DOHH2 (cell line): ENCODE measurements around the gene PPP1R3E.
"Not testable (repeated sequence)": the region's sequence is repeated elsewhere in the genome, so short reads cannot be mapped to it uniquely, and the experiment has no call there.

Experiments
- H3F3A ChIP-seq: fragments of 200-600 bp; sonication (generic), shearing (Covaris generic); 2 replicates; pipeline ENCODE4 v1.6.0; 2016; ENCODE audit warnings: antibody characterized with exemption, mild to moderate bottlenecking; ENCODE audit not compliant: control insufficient read depth, insufficient read depth
- H3K27ac ChIP-seq: fragments of 200-600 bp; sonication (generic); 2 replicates; pipeline ENCODE4 v1.5.1; 2014; ENCODE audit warnings: low read depth, mild to moderate bottlenecking, low read length, moderate library complexity
- H3K27me3 ChIP-seq: fragments of 200-600 bp; sonication (generic); 2 replicates; pipeline ENCODE4 v1.6.1; 2014; ENCODE audit warnings: mild to moderate bottlenecking, low read length, mixed read lengths; ENCODE audit not compliant: control insufficient read depth
- H3K36me3 ChIP-seq: fragments of 200-600 bp; sonication (generic); 2 replicates; pipeline ENCODE4 v1.6.1; 2014; ENCODE audit warnings: mild to moderate bottlenecking, low read length, moderate library complexity, mixed read lengths; ENCODE audit not compliant: control insufficient read depth
- H3K4me1 ChIP-seq: fragments of 200-600 bp; sonication (generic); 2 replicates; pipeline ENCODE4 v1.6.1; 2014; ENCODE audit warnings: mild to moderate bottlenecking, low read length, mixed read lengths; ENCODE audit not compliant: control insufficient read depth
- H3K4me2 ChIP-seq: fragments of 200-600 bp; sonication (generic); 2 replicates; pipeline ENCODE4 v1.6.0; 2014; ENCODE audit warnings: mild to moderate bottlenecking, low read length, moderate library complexity
- H3K4me3 ChIP-seq: fragments of 200-600 bp; sonication (generic); 2 replicates; pipeline ENCODE4 v1.5.1; 2014; ENCODE audit warnings: mild to moderate bottlenecking, low read length, mixed read lengths
- H3K79me2 ChIP-seq: fragments of 200-600 bp; sonication (generic); 2 replicates; pipeline ENCODE4 v1.6.1; 2014; ENCODE audit warnings: mild to moderate bottlenecking, low read length, mixed read lengths; ENCODE audit not compliant: control insufficient read depth
- H3K9me2 ChIP-seq: fragments of 200-600 bp; sonication (generic); replicated peaks from 2 replicates; pipeline ENCODE4 v1.6.1; 2014; ENCODE audit warnings: mild to moderate bottlenecking, low read length, mixed read lengths; ENCODE audit not compliant: control insufficient read depth
- H3K9me3 ChIP-seq: fragments of 200-600 bp; sonication (generic); 2 replicates; pipeline ENCODE4 v1.6.1; 2014; ENCODE audit warnings: antibody characterized with exemption, low read length, mixed read lengths; ENCODE audit not compliant: control insufficient read depth, insufficient read depth
- H4K20me1 ChIP-seq: fragments of 200-600 bp; sonication (generic); 2 replicates; pipeline ENCODE4 v1.6.0; 2014; ENCODE audit warnings: low read depth, mild to moderate bottlenecking, antibody characterized with exemption, low read length, moderate library complexity; ENCODE audit not compliant: control insufficient read depth, insufficient read depth
- CTCF ChIP-seq: fragments of 200-600 bp; sonication (generic); IDR thresholded peaks from one replicate; pipeline ENCODE4 v1.5.1; 2014; ENCODE audit warnings: antibody characterized with exemption, mild to moderate bottlenecking, low read depth, low read length; ENCODE audit not compliant: poor library complexity, severe bottlenecking
- EZH2phosphoT487 ChIP-seq: fragments of 200-600 bp; sonication (generic); IDR thresholded peaks from 2 replicates; pipeline ENCODE4 v1.6.1; 2017; ENCODE audit warnings: borderline replicate concordance, mild to moderate bottlenecking, antibody characterized with exemption, low read length, moderate library complexity, mixed read lengths

PPP1R3E gene

GRCh38 chr14:23281247-23281646 is 21.4 kb downstream of the PPP1R3E start:
- Histone ChIP-seq H3K9me3 (no peaks in the 10 kb centered on the region), H3K4me2 (no peak overlapping the region), H4K20me1 (no peaks in the 10 kb centered on the region), H3F3A (no peaks in the 10 kb centered on the region), H3K4me3 (no peak overlapping the region), H3K4me1 (peaks cover 11% of the 10 kb centered on the region), H3K27me3 (no peaks in the 10 kb centered on the region), H3K9me2 (no peaks in the 10 kb centered on the region), H3K79me2 (peaks cover 21% of the 10 kb centered on the region), H3K27ac (no peak overlapping the region), H3K36me3 (peaks cover 15% of the 10 kb centered on the region)
- TF ChIP-seq CTCF (no peak), EZH2phosphoT487 (no peak)

- not testable (repeated sequence) for H3K9me3 ChIP-seq, H3K9me2 ChIP-seq, H3K36me3 ChIP-seq, H4K20me1 ChIP-seq, H3K79me2 ChIP-seq, H3K27me3 ChIP-seq, H3F3A ChIP-seq, H3K4me2 ChIP-seq, H3K4me3 ChIP-seq, H3K4me1 ChIP-seq, H3K27ac ChIP-seq
These were observed 24.7 kb downstream of the PPP1R3E start for GRCh38 chr14:23277928-23278327.

- Histone ChIP-seq H3K9me3 (no peaks in the 10 kb centered on the region), H3K27me3 (no peaks in the 10 kb centered on the region), H3K79me2 (no peaks in the 10 kb centered on the region), H3K4me1 (0 out of 2 replicates have a peak, but pooled peaks cover 3% of the 10 kb centered on the region), H3K27ac (no peak overlapping the region), H3K9me2 (no peaks in the 10 kb centered on the region), H3K4me3 (no peak overlapping the region), H3F3A (0 out of 2 replicates have a peak, but pooled peaks cover 3% of the 10 kb centered on the region), H3K4me2 (no peak overlapping the region), H3K36me3 (0 out of 2 replicates have a peak, but pooled peaks cover under 1% of the 10 kb centered on the region), H4K20me1 (no peaks in the 10 kb centered on the region)
- TF ChIP-seq CTCF (no peak), EZH2phosphoT487 (no peak)
These were observed 25.5 kb downstream of the PPP1R3E start for GRCh38 chr14:23277189-23277588.

DNA sequence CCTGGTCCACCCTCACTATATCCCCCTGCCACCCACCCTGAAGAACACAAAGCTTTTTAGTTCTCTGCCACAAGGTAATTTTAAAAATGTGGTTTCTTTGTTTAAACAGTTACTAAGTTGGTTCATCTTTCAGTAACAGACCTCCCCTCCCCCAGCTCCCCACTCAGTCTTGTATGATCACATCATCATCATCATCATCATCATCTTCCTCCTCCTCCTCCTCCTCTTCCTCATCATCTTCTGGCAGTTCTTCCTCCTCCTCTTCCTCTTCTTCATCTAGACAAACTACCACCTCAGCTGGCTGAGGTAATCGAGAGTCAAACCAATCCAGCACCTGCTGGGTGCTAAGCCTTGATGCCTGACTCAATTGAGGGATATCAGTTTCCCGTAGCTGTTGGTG is 27.2 kb downstream of the PPP1R3E start:
- Histone ChIP-seq H3K36me3 (no peaks in the 10 kb centered on the region), H3K9me2 (no peaks in the 10 kb centered on the region), H3K27me3 (no peaks in the 10 kb centered on the region), H3F3A (0 out of 2 replicates have a peak, but pooled peaks cover 3% of the 10 kb centered on the region), H3K4me1 (0 out of 2 replicates have a peak, but pooled peaks cover 3% of the 10 kb centered on the region), H4K20me1 (no peaks in the 10 kb centered on the region), H3K4me2 (no peak overlapping the region), H3K27ac (no peak overlapping the region), H3K4me3 (no peak overlapping the region), H3K9me3 (no peaks in the 10 kb centered on the region), H3K79me2 (no peaks in the 10 kb centered on the region)
- TF ChIP-seq CTCF: no peak
